Caco-2 (cell line): ENCODE data around the gene PLCB1. TPM values are rescaled to one million over a fixed set of nuclear protein-coding genes. Genes with fewer than 3 reads are reported as not detected.

Experiments used
- BruUV-seq: library from RNA; stranded (reverse); fragments of 400-500 nt; replicated peaks from 2 replicates; lab custom pipeline; 2021; lab: Mats Ljungman, UMichigan
- CTCF ChIA-PET: fragments of 300-600 bp; sonication (Branson Sonifier 250); formaldehyde crosslinking; loops from one replicate; lab custom pipeline; 2022; ENCODE audit warnings: antibody characterized with exemption; lab: Charles Lee
- POLR2A ChIA-PET: fragments of 300-600 bp; sonication (Branson Sonifier 250); formaldehyde crosslinking; loops from one replicate; lab custom pipeline; 2022; ENCODE audit warnings: antibody characterized with exemption; lab: Charles Lee
- DNase-seq, 2 experiments: peaks; one replicate each; pipeline versions ENCODE4 v3.0.0 to v3.0.0-alpha.2; 2020 to 2022
- H3K27me3 ChIP-seq: replicated peaks from 2 replicates; pipeline ENCODE4 v1.6.0; 2011; ENCODE audit warnings: low read length; ENCODE audit not compliant: control insufficient read depth, insufficient read depth
- H3K36me3 ChIP-seq: 2 replicates; pipeline ENCODE4 v1.5.1; 2011; ENCODE audit warnings: low read length; ENCODE audit not compliant: control insufficient read depth, insufficient read depth
- H3K4me1 ChIP-seq: fragments of 250-450 bp; sonication (Bioruptor Pico); 2 replicates; pipeline ENCODE4 v1.5.1; 2020; ENCODE audit warnings: mild to moderate bottlenecking
- H3K4me3 ChIP-seq: 2 replicates; pipeline ENCODE4 v1.5.1; 2011; ENCODE audit warnings: low read depth, mild to moderate bottlenecking, control low read depth, low read length
- H3K9me3 ChIP-seq: fragments of 250-450 bp; sonication (Bioruptor Pico); 2 replicates; pipeline ENCODE4 v1.5.1; 2020; ENCODE audit warnings: mild to moderate bottlenecking, moderate library complexity
- H3K27ac Mint-ChIP-seq: one replicate; pipeline ENCODE4 v1.8.0; 2022; ENCODE audit warnings: mixed read lengths; ENCODE audit not compliant: unreplicated experiment
- H3K27me3 Mint-ChIP-seq: one replicate; pipeline ENCODE4 v1.8.0; 2022; ENCODE audit warnings: mixed read lengths; ENCODE audit not compliant: insufficient read depth, unreplicated experiment
- H3K36me3 Mint-ChIP-seq: one replicate; pipeline ENCODE4 v1.8.0; 2022; ENCODE audit warnings: mild to moderate bottlenecking, mixed read lengths; ENCODE audit not compliant: insufficient read depth, unreplicated experiment
- H3K4me1 Mint-ChIP-seq: one replicate; pipeline ENCODE4 v1.8.0; 2022; ENCODE audit warnings: low read depth, mixed read lengths; ENCODE audit not compliant: unreplicated experiment
- H3K4me3 Mint-ChIP-seq: one replicate; pipeline ENCODE4 v1.8.0; 2022; ENCODE audit warnings: mild to moderate bottlenecking, moderate library complexity, mixed read lengths; ENCODE audit not compliant: unreplicated experiment
- H3K9me3 Mint-ChIP-seq: one replicate; pipeline ENCODE4 v1.8.0; 2022; ENCODE audit warnings: mixed read lengths; ENCODE audit not compliant: unreplicated experiment
- intact Hi-C: fragments of 100-400 bp; cut with micrococcal nuclease; formaldehyde crosslinking; loops from one replicate; pipeline ENCODE4 v1.10.0; 2022; ENCODE audit not compliant: unreplicated experiment
- total RNA-seq: library from RNA; stranded (reverse); gene quantifications from 2 replicates; pipeline ENCODE4 v1.2.3, GENCODE V29; 2022
- TF ChIP-seq, protein P1 (sequence below), 2 experiments: fragments of 200-600 bp in 1 of 2; IDR thresholded peaks; 1 replicate in 1 of 2; 2 replicates in 1 of 2; pipeline versions ENCODE4 v1.5.1 to v1.8.0; 2011 to 2022; ENCODE audit warnings: antibody characterized with exemption in 1 of 2, control low read depth in 1 of 2, inconsistent platforms in 1 of 2, low read depth in 1 of 2, low read length in 1 of 2, mild to moderate bottlenecking in 1 of 2, moderate library complexity in 1 of 2; ENCODE audit not compliant: insufficient read depth in 1 of 2, severe bottlenecking in 1 of 2, unreplicated experiment in 1 of 2

The PLCB1 gene
- total RNA-seq, 1 experiment from 2014 or later = 105 TPM

DNA sequence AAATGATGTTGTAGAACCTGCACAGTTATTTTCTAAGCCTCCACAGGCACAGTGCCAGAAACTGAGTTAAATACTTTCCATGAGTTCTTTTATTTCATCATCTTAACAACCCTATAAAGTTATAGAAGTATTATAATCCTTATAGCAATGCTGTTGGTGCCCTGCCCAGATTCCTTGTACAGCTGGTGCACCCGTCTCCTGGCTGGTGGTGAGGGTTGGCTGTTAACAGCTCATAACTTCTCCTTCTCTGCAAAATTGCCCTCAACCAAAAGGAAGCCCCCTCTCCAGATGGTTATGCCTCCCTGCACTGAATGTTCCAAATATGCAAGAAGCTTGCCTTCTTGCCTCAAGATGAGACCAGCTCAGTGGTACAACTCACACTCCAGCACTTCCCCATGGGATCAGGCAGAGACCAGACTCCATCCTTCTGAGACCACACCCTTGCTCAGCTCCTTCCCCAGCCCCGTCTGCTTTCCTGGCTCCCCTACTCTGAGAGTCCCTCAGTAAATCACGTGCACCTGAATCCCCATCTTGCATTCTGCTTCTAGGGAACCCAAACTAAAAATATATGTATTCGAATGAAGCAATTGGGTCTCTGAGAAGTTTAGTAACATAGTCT, 632.4 kb downstream of the PLCB1 start:
- DNase-seq = no peak
- Histone ChIP-seq H3K9me3 (no peaks in the 10 kb centered on the region), H3K27me3 (no peaks in the 10 kb centered on the region), H3K36me3 (no peaks in the 10 kb centered on the region; the same call in 1 of the 2 replicates), H3K4me3 (no peak overlapping the region), H3K4me1 (no peaks in the 10 kb centered on the region)
- intact Hi-C loops = no loop called here
- H3K27ac Mint-ChIP-seq = no peak overlapping the region
- no peaks in the 10 kb centered on the region for H3K27me3 Mint-ChIP-seq
- TF ChIP-seq, protein P1, sequence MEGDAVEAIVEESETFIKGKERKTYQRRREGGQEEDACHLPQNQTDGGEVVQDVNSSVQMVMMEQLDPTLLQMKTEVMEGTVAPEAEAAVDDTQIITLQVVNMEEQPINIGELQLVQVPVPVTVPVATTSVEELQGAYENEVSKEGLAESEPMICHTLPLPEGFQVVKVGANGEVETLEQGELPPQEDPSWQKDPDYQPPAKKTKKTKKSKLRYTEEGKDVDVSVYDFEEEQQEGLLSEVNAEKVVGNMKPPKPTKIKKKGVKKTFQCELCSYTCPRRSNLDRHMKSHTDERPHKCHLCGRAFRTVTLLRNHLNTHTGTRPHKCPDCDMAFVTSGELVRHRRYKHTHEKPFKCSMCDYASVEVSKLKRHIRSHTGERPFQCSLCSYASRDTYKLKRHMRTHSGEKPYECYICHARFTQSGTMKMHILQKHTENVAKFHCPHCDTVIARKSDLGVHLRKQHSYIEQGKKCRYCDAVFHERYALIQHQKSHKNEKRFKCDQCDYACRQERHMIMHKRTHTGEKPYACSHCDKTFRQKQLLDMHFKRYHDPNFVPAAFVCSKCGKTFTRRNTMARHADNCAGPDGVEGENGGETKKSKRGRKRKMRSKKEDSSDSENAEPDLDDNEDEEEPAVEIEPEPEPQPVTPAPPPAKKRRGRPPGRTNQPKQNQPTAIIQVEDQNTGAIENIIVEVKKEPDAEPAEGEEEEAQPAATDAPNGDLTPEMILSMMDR (IDR thresholded peaks at IDR 0.05; ENCODE audit: insufficient read depth in 1 of 2, low read depth in 1 of 2, low read length in 1 of 2, severe bottlenecking in 1 of 2, unreplicated experiment in 1 of 2) = no peak
- POLR2A ChIA-PET = interaction anchor here (0.7 kb wide), 1 partner anchor 20 kb away, joined by 3 read pairs; no protein-coding TSS in a partner anchor
- H3K36me3 Mint-ChIP-seq = peaks cover 12% of the 10 kb centered on the region
- no TSS peak for BruUV-seq
- no peaks in the 10 kb centered on the region for H3K4me1 Mint-ChIP-seq
- H3K4me3 Mint-ChIP-seq = no peak overlapping the region
- H3K9me3 Mint-ChIP-seq = no peaks in the 10 kb centered on the region
- CTCF ChIA-PET = no interaction called here

DNA sequence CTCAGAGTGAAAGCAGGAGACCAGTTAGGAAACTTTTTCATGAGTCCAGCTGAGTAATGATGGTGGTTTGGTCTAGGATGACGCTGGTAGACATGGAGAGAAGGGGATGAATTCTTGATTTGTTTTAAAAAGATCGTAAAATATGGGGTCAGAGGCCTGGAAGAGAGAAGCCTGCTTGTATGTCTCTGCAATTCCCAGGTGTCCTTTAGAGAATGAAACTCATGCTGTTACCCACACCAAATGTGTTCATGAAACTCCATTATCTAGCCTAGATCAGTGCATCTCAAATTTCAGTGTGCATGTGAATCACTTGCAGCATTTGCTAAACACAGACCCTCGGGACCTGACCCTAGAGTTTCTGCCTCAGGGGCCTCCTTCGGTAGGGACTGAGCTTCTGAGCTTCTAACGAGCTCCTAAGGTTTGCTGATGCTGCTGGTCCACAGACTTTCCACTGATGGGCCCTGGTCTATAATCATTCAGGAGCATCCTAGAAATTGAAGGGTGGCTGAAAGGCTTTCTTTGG, 634.9 kb downstream of the PLCB1 start:
- BruUV-seq = no TSS peak
- TF ChIP-seq, protein P1 (IDR thresholded peaks at IDR 0.05; ENCODE audit: insufficient read depth in 1 of 2, low read depth in 1 of 2, low read length in 1 of 2, severe bottlenecking in 1 of 2, unreplicated experiment in 1 of 2) = no peak
- Mint-ChIP-seq H3K9me3 (no peaks in the 10 kb centered on the region), H3K4me3 (no peak overlapping the region), H3K4me1 (no peaks in the 10 kb centered on the region), H3K27ac (no peak overlapping the region), H3K27me3 (no peaks in the 10 kb centered on the region), H3K36me3 (peaks cover 6% of the 10 kb centered on the region)
- no peaks in the 10 kb centered on the region for H3K9me3 ChIP-seq
- H3K27me3 ChIP-seq = no peaks in the 10 kb centered on the region
- no peaks in the 10 kb centered on the region for H3K4me1 ChIP-seq
- no peaks in the 10 kb centered on the region; the same call in none of the 2 replicates for H3K36me3 ChIP-seq
- H3K4me3 ChIP-seq = no peak overlapping the region
- ChIA-PET CTCF (no interaction called here), POLR2A (no interaction called here)
- intact Hi-C loops = no loop called here
- no peak for DNase-seq

DNA sequence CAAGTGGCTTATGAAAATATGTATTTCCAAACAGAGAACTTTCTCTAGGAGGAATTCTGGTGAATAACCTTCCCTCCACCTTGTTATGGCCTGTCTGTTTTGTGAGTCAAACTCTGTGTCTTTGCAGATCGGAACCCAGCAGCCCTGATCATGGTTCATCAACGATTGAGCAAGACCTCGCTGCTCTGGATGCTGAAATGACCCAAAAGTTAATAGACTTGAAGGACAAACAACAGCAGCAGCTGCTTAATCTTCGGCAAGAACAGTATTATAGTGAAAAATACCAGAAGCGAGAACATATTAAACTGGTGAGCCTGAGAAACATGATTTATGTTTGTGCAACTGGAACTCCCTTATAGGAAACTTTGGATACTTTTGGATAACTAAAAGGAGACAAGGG, 642.3 kb downstream of the PLCB1 start:
- BruUV-seq = no TSS peak

More for the DNA sequence above, 642.3 kb downstream of the PLCB1 start:
- Mint-ChIP-seq H3K4me3 (no peak overlapping the region), H3K36me3 (peaks cover 19% of the 10 kb centered on the region), H3K27me3 (no peaks in the 10 kb centered on the region), H3K4me1 (no peaks in the 10 kb centered on the region), H3K9me3 (no peaks in the 10 kb centered on the region), H3K27ac (no peak overlapping the region)
- TF ChIP-seq, protein P1 (IDR thresholded peaks at IDR 0.05; ENCODE audit: insufficient read depth in 1 of 2, low read depth in 1 of 2, low read length in 1 of 2, severe bottlenecking in 1 of 2, unreplicated experiment in 1 of 2) = no peak
- Histone ChIP-seq H3K9me3 (no peaks in the 10 kb centered on the region), H3K27me3 (no peaks in the 10 kb centered on the region), H3K4me1 (no peaks in the 10 kb centered on the region), H3K4me3 (no peak overlapping the region), H3K36me3 (no peaks in the 10 kb centered on the region; the same call in 1 of the 2 replicates)
- ChIA-PET CTCF (no interaction called here), POLR2A (no interaction called here)
- DNase-seq = no peak
- intact Hi-C loops = no loop called here
